HG03064 (cell line): Measurements from ENCODE around the gene TAS2R50.

ENCODE experiments used
- ATAC-seq: cut with Tn5 transposase; IDR thresholded peaks from one replicate; pipeline ENCODE4 v1.9.1; 2021; ENCODE audit warnings: low read depth; ENCODE audit not compliant: unreplicated experiment

The TAS2R50 gene

DNA sequence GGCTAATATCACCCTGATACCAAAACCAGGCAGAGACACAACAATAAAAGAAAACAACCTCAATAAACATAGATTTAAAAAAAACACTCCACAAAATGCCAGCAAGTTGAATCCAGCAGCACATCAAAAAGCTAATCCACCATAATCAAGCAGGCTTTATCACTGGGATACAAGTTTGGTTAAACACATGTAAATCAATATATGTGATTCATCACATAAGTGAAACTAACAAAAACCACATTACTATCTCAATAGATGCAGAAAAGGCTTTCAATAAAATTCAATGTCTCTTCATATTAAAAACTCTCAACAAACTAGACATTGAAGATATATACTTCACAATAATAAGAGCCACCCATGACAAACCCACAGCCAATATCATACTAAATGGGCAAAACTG, 30.6 kb downstream of the TAS2R50 start:
- ATAC-seq: no peak

DNA sequence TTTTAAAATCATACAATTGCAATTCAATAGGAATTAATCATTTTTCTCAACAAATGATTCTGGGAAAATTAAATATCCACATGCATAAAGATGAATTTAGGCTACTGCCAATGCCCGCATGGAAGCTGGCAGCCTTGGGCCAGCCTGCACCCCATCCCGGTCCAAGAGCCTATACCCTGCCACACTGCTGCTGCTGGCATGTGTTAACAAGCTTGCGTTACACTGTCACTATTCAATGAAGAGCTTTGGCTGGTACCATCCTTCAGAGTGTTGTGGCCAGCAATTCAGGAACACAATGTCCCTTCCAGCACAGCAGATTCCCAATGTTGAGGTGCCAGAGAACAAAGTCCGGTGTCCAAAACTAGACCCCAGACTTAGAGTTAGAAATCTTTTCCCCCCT, 34.1 kb downstream of the TAS2R50 start:
- no peak for ATAC-seq

GRCh38 chr12:10943167-10943566, 43.5 kb downstream of the TAS2R50 start:
- no peak for ATAC-seq

- ATAC-seq: no peak
Measured at GRCh38 chr12:10941916-10942607, 44.6 kb downstream of the TAS2R50 start.

- no peak for ATAC-seq
Measured at GRCh38 chr12:10941369-10941768, 45.3 kb downstream of the TAS2R50 start.

- ATAC-seq: no peak
Measured at GRCh38 chr12:10940389-10940788, 46.3 kb downstream of the TAS2R50 start.

GRCh38 chr12:10939163-10939562, 47.5 kb downstream of the TAS2R50 start, which contains the start of gene TAS2R14:
Gene TAS2R14 (minus strand): TSS chr12:10939263. CDS start chr12:10939207, 56 bp downstream.
- no peak for ATAC-seq

GRCh38 chr12:10936506-10936905, 50.2 kb downstream of the TAS2R50 start:
- ATAC-seq: no peak
